Suprapubic skin (tissue), 4 donors: ENCODE measurements around the gene SERPINF2.

ENCODE experiments used
- CTCF ChIP-seq, 2 donors: fragments of 200-600 bp in 1 of 2; fragments of 450-650 bp in 1 of 2; sonication (generic) in 1 of 2; IDR thresholded peaks; one replicate each; pipeline ENCODE4 v1.5.1; 2016 to 2019; ENCODE audit warnings: antibody characterized with exemption in 2 of 2, mild to moderate bottlenecking in 1 of 2, moderate library complexity in 1 of 2
- EP300 ChIP-seq: sonication (generic); formaldehyde crosslinking; IDR thresholded peaks from one replicate; pipeline ENCODE4 v1.6.1; 2017; ENCODE audit warnings: antibody characterized with exemption
- POLR2A ChIP-seq, 2 donors: fragments of 450-650 bp; IDR thresholded peaks; one replicate each; pipeline ENCODE4 v1.6.1; 2017; ENCODE audit warnings: antibody characterized with exemption in 2 of 2, mild to moderate bottlenecking in 2 of 2, moderate library complexity in 2 of 2
- POLR2AphosphoS5 ChIP-seq, 3 donors: sonication (generic); formaldehyde crosslinking; IDR thresholded peaks; one replicate each; pipeline ENCODE4 v1.6.1; 2017; ENCODE audit warnings: antibody characterized with exemption in 3 of 3

GRCh38 chr17:1744551-1745512 lies 2.2 kb downstream of the SERPINF2 start:
- TF ChIP-seq POLR2A (IDR thresholded peaks at IDR 0.05) (no peak), POLR2AphosphoS5 (IDR thresholded peaks at IDR 0.05) (no peak), CTCF (IDR thresholded peaks at IDR 0.05) (no peak), EP300 (no peak)
